A673 (cell line): Measurements from ENCODE around the gene DPH3.

Experiments
- EZH2 ChIP-seq: fragments of 200-600 bp; sonication (generic); IDR thresholded peaks from 2 replicates; pipeline ENCODE4 v1.6.1; 2017; ENCODE audit warnings: borderline replicate concordance, low read depth, mild to moderate bottlenecking, mixed read lengths, antibody characterized with exemption, low read length; ENCODE audit not compliant: poor library complexity, severe bottlenecking
- TF ChIP-seq, protein P1 (sequence below): fragments of 300-800, 200-600 bp; sonication (generic); conservative IDR thresholded peaks from 2 replicates; pipeline ENCODE4 v1.5.1; 2017; ENCODE audit warnings: low read depth, mild to moderate bottlenecking, antibody characterized with exemption, low read length, moderate library complexity, mixed read lengths

- TF ChIP-seq EZH2: no peak
- TF ChIP-seq, protein P1, sequence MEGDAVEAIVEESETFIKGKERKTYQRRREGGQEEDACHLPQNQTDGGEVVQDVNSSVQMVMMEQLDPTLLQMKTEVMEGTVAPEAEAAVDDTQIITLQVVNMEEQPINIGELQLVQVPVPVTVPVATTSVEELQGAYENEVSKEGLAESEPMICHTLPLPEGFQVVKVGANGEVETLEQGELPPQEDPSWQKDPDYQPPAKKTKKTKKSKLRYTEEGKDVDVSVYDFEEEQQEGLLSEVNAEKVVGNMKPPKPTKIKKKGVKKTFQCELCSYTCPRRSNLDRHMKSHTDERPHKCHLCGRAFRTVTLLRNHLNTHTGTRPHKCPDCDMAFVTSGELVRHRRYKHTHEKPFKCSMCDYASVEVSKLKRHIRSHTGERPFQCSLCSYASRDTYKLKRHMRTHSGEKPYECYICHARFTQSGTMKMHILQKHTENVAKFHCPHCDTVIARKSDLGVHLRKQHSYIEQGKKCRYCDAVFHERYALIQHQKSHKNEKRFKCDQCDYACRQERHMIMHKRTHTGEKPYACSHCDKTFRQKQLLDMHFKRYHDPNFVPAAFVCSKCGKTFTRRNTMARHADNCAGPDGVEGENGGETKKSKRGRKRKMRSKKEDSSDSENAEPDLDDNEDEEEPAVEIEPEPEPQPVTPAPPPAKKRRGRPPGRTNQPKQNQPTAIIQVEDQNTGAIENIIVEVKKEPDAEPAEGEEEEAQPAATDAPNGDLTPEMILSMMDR: no peak
These were observed 502 bp downstream of the DPH3 start for GRCh38 chr3:16264174-16264707.
